ENCODE data around the gene SLC39A1. TPM values are rescaled to one million over a fixed set of nuclear protein-coding genes. Genes with fewer than 3 reads are reported as not detected.
"Not testable (repeated sequence)": the region's sequence is repeated elsewhere in the genome, so short reads cannot be mapped to it uniquely, and the experiment has no call there.

The SLC39A1 gene
- total RNA-seq, 1 experiment from 2014 or later, result 27.1 TPM

- DNase-seq; H3K79me2 ChIP-seq (ENCODE audit: low read length); H3K9me2 ChIP-seq (replicated peaks; ENCODE audit: insufficient read depth, low read length); H2AFZ ChIP-seq (ENCODE audit: low read length); H3K27me3 ChIP-seq (ENCODE audit: low read length); H3K36me3 ChIP-seq (ENCODE audit: insufficient read depth, low read length); H3K9me3 ChIP-seq (ENCODE audit: low read length); H3K4me2 ChIP-seq (ENCODE audit: low read depth, low read length, poor library complexity, severe bottlenecking); H3K4me3 ChIP-seq (ENCODE audit: low read length); H3K9ac ChIP-seq (ENCODE audit: low read length); H4K20me1 ChIP-seq (ENCODE audit: insufficient read depth, low read depth, low read length); H3K27ac ChIP-seq (ENCODE audit: low read length): not testable (repeated sequence)
- peaks cover 37% of the 10 kb centered on the region for H3K4me1 ChIP-seq (ENCODE audit: low read length)
Observed at GRCh38 chr1:153981735-153982134, 18.4 kb upstream of the SLC39A1 start.

- H4K20me1 ChIP-seq (ENCODE audit: insufficient read depth, low read depth, low read length); H2AFZ ChIP-seq (ENCODE audit: low read length); H3K27me3 ChIP-seq (ENCODE audit: low read length); H3K9me2 ChIP-seq (replicated peaks; ENCODE audit: insufficient read depth, low read length); DNase-seq; H3K27ac ChIP-seq (ENCODE audit: low read length); H3K9me3 ChIP-seq (ENCODE audit: low read length): not testable (repeated sequence)
- peak overlapping the region; percentile 88 for H3K9ac ChIP-seq (ENCODE audit: low read length)
- H3K4me1 ChIP-seq (ENCODE audit: low read length), result peaks cover 34% of the 10 kb centered on the region
- H3K4me2 ChIP-seq (ENCODE audit: low read depth, low read length, poor library complexity, severe bottlenecking), result peak overlapping the region; percentile 85
- H3K4me3 ChIP-seq (ENCODE audit: low read length), result peak overlapping the region; percentile 92; the same call in 1 of the 2 replicates
- H3K79me2 ChIP-seq (ENCODE audit: low read length), result peaks cover 20% of the 10 kb centered on the region
- H3K36me3 ChIP-seq (ENCODE audit: insufficient read depth, low read length), result peaks cover 15% of the 10 kb centered on the region; the same call in 1 of the 2 replicates
Observed at GRCh38 chr1:153979091-153979490, 15.8 kb upstream of the SLC39A1 start.

- no peaks in the 10 kb centered on the region for H3K27me3 ChIP-seq (ENCODE audit: low read length)
- H3K9me2 ChIP-seq (replicated peaks; ENCODE audit: insufficient read depth, low read length), result no peaks in the 10 kb centered on the region
- peak overlapping the region; percentile 85 for H3K4me2 ChIP-seq (ENCODE audit: low read depth, low read length, poor library complexity, severe bottlenecking)
- no peak for DNase-seq
- no peaks in the 10 kb centered on the region for H4K20me1 ChIP-seq (ENCODE audit: insufficient read depth, low read depth, low read length)
- H3K9me3 ChIP-seq (ENCODE audit: low read length), result no peaks in the 10 kb centered on the region
- H3K79me2 ChIP-seq (ENCODE audit: low read length), result peaks cover 20% of the 10 kb centered on the region
- peaks cover 22% of the 10 kb centered on the region; the same call in 1 of the 2 replicates for H3K36me3 ChIP-seq (ENCODE audit: insufficient read depth, low read length)
- H2AFZ ChIP-seq (ENCODE audit: low read length), result peak overlapping the region; percentile 97
- peak overlapping the region; percentile 77 for H3K27ac ChIP-seq (ENCODE audit: low read length)
- peak overlapping the region; percentile 88 for H3K9ac ChIP-seq (ENCODE audit: low read length)
- H3K4me3 ChIP-seq (ENCODE audit: low read length), result peak overlapping the region; percentile 92
- H3K4me1 ChIP-seq (ENCODE audit: low read length), result peaks cover 40% of the 10 kb centered on the region
Observed at GRCh38 chr1:153978274-153978909, 15.1 kb upstream of the SLC39A1 start.

GRCh38 chr1:153977250-153978240, 14.2 kb upstream of the SLC39A1 start, which contains the start of gene JTB:
Gene JTB, minus strand, starts transcription at chr1:153977674. Its CDS starts 422 bp downstream, at chr1:153977252.
- peak; percentile 93 for DNase-seq
- H3K27ac ChIP-seq (ENCODE audit: low read length), result peak within 1 kb of the TSS; percentile 77
- H3K9ac ChIP-seq (ENCODE audit: low read length), result peak within 1 kb of the TSS; percentile 88

GRCh38 chr1:153976819-153977249, 13.5 kb upstream of the SLC39A1 start:
- DNase-seq, result no peak
- H3K9me3 ChIP-seq (ENCODE audit: low read length), result no peaks in the 10 kb centered on the region

More at GRCh38 chr1:153977250-153978240, 14.2 kb upstream of the SLC39A1 start, which contains the start of gene JTB:
- Histone ChIP-seq H3K4me1 (ENCODE audit: low read length) (peaks cover 48% of the 10 kb centered on the region), H3K4me3 (ENCODE audit: low read length) (peak within 1 kb of the TSS; percentile 92), H3K27me3 (ENCODE audit: low read length) (no peaks in the 10 kb centered on the region), H4K20me1 (ENCODE audit: insufficient read depth, low read depth, low read length) (no peaks in the 10 kb centered on the region), H3K79me2 (ENCODE audit: low read length) (peaks cover 20% of the 10 kb centered on the region), H2AFZ (ENCODE audit: low read length) (peak within 1 kb of the TSS; percentile 97), H3K4me2 (ENCODE audit: low read depth, low read length, poor library complexity, severe bottlenecking) (peak within 1 kb of the TSS; percentile 85), H3K9me3 (ENCODE audit: low read length) (no peaks in the 10 kb centered on the region), H3K36me3 (ENCODE audit: insufficient read depth, low read length) (peaks cover 23% of the 10 kb centered on the region; the same call in 1 of the 2 replicates), H3K9me2 (replicated peaks; ENCODE audit: insufficient read depth, low read length) (no peaks in the 10 kb centered on the region)

GRCh38 chr1:153973525-153973924, 10.2 kb upstream of the SLC39A1 start:
- H4K20me1 ChIP-seq (ENCODE audit: insufficient read depth, low read depth, low read length), result no peaks in the 10 kb centered on the region
- DNase-seq, result no peak
- peaks cover 57% of the 10 kb centered on the region for H3K4me1 ChIP-seq (ENCODE audit: low read length)
- no peak overlapping the region for H3K4me2 ChIP-seq (ENCODE audit: low read depth, low read length, poor library complexity, severe bottlenecking)
- H3K79me2 ChIP-seq (ENCODE audit: low read length), result peaks cover 22% of the 10 kb centered on the region
- no peaks in the 10 kb centered on the region for H3K9me2 ChIP-seq (replicated peaks; ENCODE audit: insufficient read depth, low read length)
- H3K27me3 ChIP-seq (ENCODE audit: low read length), result no peaks in the 10 kb centered on the region
- H3K27ac ChIP-seq (ENCODE audit: low read length), result no peak overlapping the region
- H3K36me3 ChIP-seq (ENCODE audit: insufficient read depth, low read length), result peaks cover 23% of the 10 kb centered on the region; the same call in 1 of the 2 replicates
- H2AFZ ChIP-seq (ENCODE audit: low read length), result no peak overlapping the region
- no peak overlapping the region for H3K9ac ChIP-seq (ENCODE audit: low read length)
- H3K9me3 ChIP-seq (ENCODE audit: low read length), result no peaks in the 10 kb centered on the region
- no peak overlapping the region for H3K4me3 ChIP-seq (ENCODE audit: low read length)

More at GRCh38 chr1:153976819-153977249, 13.5 kb upstream of the SLC39A1 start:
- no peak overlapping the region for H2AFZ ChIP-seq (ENCODE audit: low read length)
- peaks cover 20% of the 10 kb centered on the region for H3K79me2 ChIP-seq (ENCODE audit: low read length)
- peak overlapping the region; percentile 85 for H3K4me2 ChIP-seq (ENCODE audit: low read depth, low read length, poor library complexity, severe bottlenecking)
- peaks cover 23% of the 10 kb centered on the region; the same call in 1 of the 2 replicates for H3K36me3 ChIP-seq (ENCODE audit: insufficient read depth, low read length)
- no peaks in the 10 kb centered on the region for H4K20me1 ChIP-seq (ENCODE audit: insufficient read depth, low read depth, low read length)
- peaks cover 55% of the 10 kb centered on the region for H3K4me1 ChIP-seq (ENCODE audit: low read length)
- peak overlapping the region; percentile 92 for H3K4me3 ChIP-seq (ENCODE audit: low read length)
- H3K27ac ChIP-seq (ENCODE audit: low read length), result peak overlapping the region; percentile 77
- H3K9ac ChIP-seq (ENCODE audit: low read length), result peak overlapping the region; percentile 88
- no peaks in the 10 kb centered on the region for H3K9me2 ChIP-seq (replicated peaks; ENCODE audit: insufficient read depth, low read length)
- no peaks in the 10 kb centered on the region for H3K27me3 ChIP-seq (ENCODE audit: low read length)

- H3K9me2 ChIP-seq (replicated peaks; ENCODE audit: insufficient read depth, low read length), result no peaks in the 10 kb centered on the region
- DNase-seq, result no peak
- H3K27ac ChIP-seq (ENCODE audit: low read length), result 0 out of 2 replicates have a peak overlapping the region, but pooled peaks have one; percentile 66
- peaks cover 55% of the 10 kb centered on the region for H3K4me1 ChIP-seq (ENCODE audit: low read length)
- no peak overlapping the region for H3K4me3 ChIP-seq (ENCODE audit: low read length)
- peaks cover 23% of the 10 kb centered on the region; the same call in 1 of the 2 replicates for H3K36me3 ChIP-seq (ENCODE audit: insufficient read depth, low read length)
- H3K79me2 ChIP-seq (ENCODE audit: low read length), result peaks cover 26% of the 10 kb centered on the region
- no peaks in the 10 kb centered on the region for H4K20me1 ChIP-seq (ENCODE audit: insufficient read depth, low read depth, low read length)
- H3K27me3 ChIP-seq (ENCODE audit: low read length), result no peaks in the 10 kb centered on the region
- H3K9ac ChIP-seq (ENCODE audit: low read length), result no peak overlapping the region
- no peak overlapping the region for H2AFZ ChIP-seq (ENCODE audit: low read length)
- H3K9me3 ChIP-seq (ENCODE audit: low read length), result no peaks in the 10 kb centered on the region
- no peak overlapping the region for H3K4me2 ChIP-seq (ENCODE audit: low read depth, low read length, poor library complexity, severe bottlenecking)
Observed at GRCh38 chr1:153973071-153973470, 9.7 kb upstream of the SLC39A1 start.

Data from Karpas-422 (cell line).